Sigmoid colon (tissue), 4 donors: ENCODE results near the gene SPINK6.

Experiments
- CTCF ChIP-seq, 4 experiments: fragments of 450-650 bp in 3 of 4; fragments of 200-600 bp in 1 of 4; IDR thresholded peaks; one replicate each; pipeline ENCODE4 v1.5.1; 2016 to 2019; ENCODE audit warnings: antibody characterized with exemption in 4 of 4, mild to moderate bottlenecking in 3 of 4, moderate library complexity in 2 of 4
- EP300 ChIP-seq, 4 donors: sonication (generic); formaldehyde crosslinking; IDR thresholded peaks; one replicate each; pipeline ENCODE4 v1.6.1; 2017; ENCODE audit warnings: antibody characterized with exemption in 4 of 4
- POLR2A ChIP-seq, 2 donors: fragments of 450-650 bp; IDR thresholded peaks; one replicate each; pipeline ENCODE4 v1.6.1; 2016; ENCODE audit warnings: antibody characterized with exemption in 2 of 2, mild to moderate bottlenecking in 2 of 2, moderate library complexity in 2 of 2
- POLR2AphosphoS5 ChIP-seq, 4 donors: sonication (generic); formaldehyde crosslinking; IDR thresholded peaks; one replicate each; pipeline ENCODE4 v1.6.1; 2017; ENCODE audit warnings: antibody characterized with exemption in 4 of 4

- TF ChIP-seq EP300 (IDR thresholded peaks at IDR 0.05) (no peak), CTCF (IDR thresholded peaks at IDR 0.05) (peak; percentile 42 to 73 (median 54)), POLR2A (IDR thresholded peaks at IDR 0.05) (no peak), POLR2AphosphoS5 (IDR thresholded peaks at IDR 0.05) (no peak)
Measured at GRCh38 chr5:148179234-148179824, 23.5 kb upstream of the SPINK6 start.
